IMR-90 (cell line): ENCODE measurements around the gene CLDN4. TPM values are rescaled to one million over a fixed set of nuclear protein-coding genes. Genes with fewer than 3 reads are reported as not detected.

Experiments
- ATAC-seq: fragments of 200-7000 bp; cut with Tn5 transposase; 2 replicates; pipeline ENCODE4 v1.9.1; 2020; ENCODE audit warnings: low read depth, mild to moderate bottlenecking, moderate library complexity
- BruUV-seq: library from RNA; stranded (reverse); fragments of 400-500 nt; replicated peaks from 2 replicates; lab custom pipeline; 2021; lab: Mats Ljungman, UMichigan
- CTCF ChIA-PET: fragments of 300-600 bp; formaldehyde crosslinking; extraction: SDS; loops from one replicate; lab custom pipeline; 2021; ENCODE audit warnings: antibody characterized with exemption; lab: Yijun Ruan, JAX
- POLR2A ChIA-PET: fragments of 300-600 bp; sonication (Branson Sonifier 250); formaldehyde crosslinking; loops from one replicate; lab custom pipeline; 2022; ENCODE audit warnings: antibody characterized with exemption; ENCODE audit not compliant: unreplicated experiment; lab: Charles Lee
- DNase-seq: peaks from one replicate; pipeline ENCODE4 v3.0.0; 2013
- H2AFZ ChIP-seq: replicated peaks from 2 replicates; pipeline ENCODE3; 2013; ENCODE audit warnings: low read length, mild to moderate bottlenecking; ENCODE audit not compliant: poor library complexity
- H2AK5ac ChIP-seq: 2 replicates; pipeline ENCODE4 v1.6.1; 2013; ENCODE audit warnings: low read depth, low read length, inconsistent platforms
- H2AK9ac ChIP-seq: replicated peaks from 2 replicates; pipeline ENCODE3; 2013; ENCODE audit warnings: mild to moderate bottlenecking, low read depth, low read length, moderate library complexity; ENCODE audit not compliant: poor library complexity
- H2BK120ac ChIP-seq: 2 replicates; pipeline ENCODE4 v1.6.1; 2013; ENCODE audit warnings: low read depth, low read length, inconsistent platforms
- H2BK15ac ChIP-seq: 3 replicates; pipeline ENCODE4 v1.6.1; 2013; ENCODE audit warnings: low read depth, low read length, inconsistent platforms
- H2BK20ac ChIP-seq: 2 replicates; pipeline ENCODE4 v1.6.1; 2013; ENCODE audit warnings: low read depth, mild to moderate bottlenecking, inconsistent platforms, low read length, moderate library complexity
- H2BK5ac ChIP-seq: 2 replicates; pipeline ENCODE4 v1.6.1; 2013; ENCODE audit warnings: mild to moderate bottlenecking, low read depth, low read length, inconsistent platforms; ENCODE audit not compliant: poor library complexity, severe bottlenecking
- H3K14ac ChIP-seq: replicated peaks from 2 replicates; pipeline ENCODE4 v1.6.1; 2013; ENCODE audit warnings: low read depth, low read length, inconsistent platforms
- H3K18ac ChIP-seq: 2 replicates; pipeline ENCODE4 v1.6.1; 2013; ENCODE audit warnings: low read depth, low read length, control low read depth
- H3K23ac ChIP-seq: 2 replicates; pipeline ENCODE4 v1.6.1; 2013; ENCODE audit warnings: low read depth, low read length, inconsistent platforms
- H3K27ac ChIP-seq: 2 replicates; pipeline ENCODE4 v1.5.1; 2013; ENCODE audit warnings: mild to moderate bottlenecking, control low read depth, low read length; ENCODE audit not compliant: insufficient read depth
- H3K27me3 ChIP-seq: 2 replicates; pipeline ENCODE4 v1.6.1; 2013; ENCODE audit warnings: low read length; ENCODE audit not compliant: control insufficient read depth, insufficient read depth
- H3K36me3 ChIP-seq: 2 replicates; pipeline ENCODE4 v1.6.1; 2013; ENCODE audit warnings: low read length, mixed read lengths; ENCODE audit not compliant: control insufficient read depth, insufficient read depth
- H3K4ac ChIP-seq: 2 replicates; pipeline ENCODE4 v1.6.1; 2013; ENCODE audit warnings: low read depth, low read length, inconsistent platforms
- H3K4me1 ChIP-seq: 2 replicates; pipeline ENCODE4 v1.6.1; 2013; ENCODE audit warnings: low read length, mixed read lengths; ENCODE audit not compliant: control insufficient read depth, insufficient read depth
- H3K4me2 ChIP-seq: 2 replicates; pipeline ENCODE4 v1.6.1; 2013; ENCODE audit warnings: low read depth, mild to moderate bottlenecking, control low read depth, low read length, moderate library complexity
- H3K4me3 ChIP-seq: 2 replicates; pipeline ENCODE4 v1.5.1; 2013; ENCODE audit warnings: low read depth, mild to moderate bottlenecking, control low read depth, low read length, moderate library complexity; ENCODE audit not compliant: insufficient read depth
- H3K56ac ChIP-seq: 2 replicates; pipeline ENCODE4 v1.6.1; 2013; ENCODE audit warnings: low read length, inconsistent platforms; ENCODE audit not compliant: insufficient read depth; ENCODE audit errors: extremely low read depth
- H3K79me1 ChIP-seq, 2 experiments: 2 replicates each; pipeline ENCODE4 v1.6.1; 2013; ENCODE audit warnings: low read length in 2 of 2, inconsistent platforms in 1 of 2, low read depth in 1 of 2
- H3K9ac ChIP-seq: 2 replicates; pipeline ENCODE4 v1.6.1; 2013; ENCODE audit warnings: low read depth, low read length, control low read depth
- H3K9me1 ChIP-seq: 2 replicates; pipeline ENCODE4 v1.6.1; 2013; ENCODE audit warnings: low read length, inconsistent platforms; ENCODE audit not compliant: insufficient read depth
- H3K9me3 ChIP-seq: 2 replicates; pipeline ENCODE4 v1.6.1; 2013; ENCODE audit warnings: low read length; ENCODE audit not compliant: control insufficient read depth, insufficient read depth
- H4K20me1 ChIP-seq: 2 replicates; pipeline ENCODE4 v1.6.1; 2013; ENCODE audit warnings: low read length, inconsistent platforms; ENCODE audit not compliant: insufficient read depth
- H4K5ac ChIP-seq: 2 replicates; pipeline ENCODE4 v1.6.1; 2013; ENCODE audit warnings: mild to moderate bottlenecking, low read depth, low read length, control low read depth
- H4K8ac ChIP-seq, 2 experiments: 2 replicates each; pipeline ENCODE4 v1.6.1; 2013; ENCODE audit warnings: low read depth in 2 of 2, low read length in 2 of 2, control low read depth in 1 of 2, inconsistent platforms in 1 of 2
- H4K91ac ChIP-seq: 2 replicates; pipeline ENCODE4 v1.6.1; 2013; ENCODE audit warnings: low read depth, low read length, inconsistent platforms; ENCODE audit not compliant: insufficient read depth
- BHLHE40 ChIP-seq: fragments of 150-350 bp; IDR thresholded peaks from 2 replicates; pipeline ENCODE4 v1.6.1; 2016; ENCODE audit warnings: mild to moderate bottlenecking, low read depth, low read length
- CEBPB ChIP-seq: IDR thresholded peaks from 2 replicates; pipeline ENCODE4 v1.6.1; 2012; ENCODE audit warnings: low read depth, low read length, improper control_type of control experiment
- CHD1 ChIP-seq: IDR thresholded peaks from 2 replicates; pipeline ENCODE4 v1.6.1; 2012; ENCODE audit warnings: low read depth, low read length, improper control_type of control experiment
- FOS ChIP-seq: fragments of 150-350 bp; IDR thresholded peaks from 2 replicates; pipeline ENCODE4 v1.6.1; 2016; ENCODE audit warnings: low read depth, low read length
- MAFK ChIP-seq: IDR thresholded peaks from 2 replicates; pipeline ENCODE4 v1.6.1; 2012; ENCODE audit warnings: low read depth, low read length, improper control_type of control experiment
- MAZ ChIP-seq: IDR thresholded peaks from 2 replicates; pipeline ENCODE4 v1.6.1; 2012; ENCODE audit warnings: low read depth, mild to moderate bottlenecking, low read length, improper control_type of control experiment, moderate library complexity, borderline replicate concordance
- MXI1 ChIP-seq: IDR thresholded peaks from 2 replicates; pipeline ENCODE4 v1.6.1; 2012; ENCODE audit warnings: low read depth, mild to moderate bottlenecking, low read length, moderate library complexity, borderline replicate concordance
- NFE2L2 ChIP-seq: fragments of 150-350 bp; IDR thresholded peaks from 2 replicates; pipeline ENCODE4 v1.6.1; 2016; ENCODE audit warnings: low read depth, mild to moderate bottlenecking, low read length
- POLR2A ChIP-seq: IDR thresholded peaks from 2 replicates; pipeline ENCODE4 v1.6.1; 2012; ENCODE audit warnings: mild to moderate bottlenecking, low read depth, low read length
- RAD21 ChIP-seq: IDR thresholded peaks from 2 replicates; pipeline ENCODE4 v1.6.1; 2012; ENCODE audit warnings: low read length, improper control_type of control experiment
- RFX5 ChIP-seq: IDR thresholded peaks from 2 replicates; pipeline ENCODE4 v1.8.0; 2012; ENCODE audit warnings: low read depth, mild to moderate bottlenecking, low read length, moderate library complexity
- SMC3 ChIP-seq: fragments of 150-350 bp; IDR thresholded peaks from 2 replicates; pipeline ENCODE4 v1.6.1; 2016; ENCODE audit warnings: low read depth, mild to moderate bottlenecking, antibody characterized with exemption, low read length, moderate library complexity
- WGBS, 2 experiments: methylation state at CpG; one replicate each; pipeline versions ENCODE4 v1.1.5 to v1.1.7; 2013; ENCODE audit warnings: missing lambda C conversion rate in 2 of 2; ENCODE audit not compliant: insufficient read length in 1 of 2; ENCODE audit errors: extremely low coverage in 2 of 2; 5-methylcytosine and 5-hydroxymethylcytosine counted together
- dilution Hi-C: fragments of 300-500 bp; cut with HindIII; formaldehyde crosslinking; loops from one replicate; pipeline ENCODE4 v1.14.3; 2018; ENCODE audit warnings: low sequenced_read_pairs; ENCODE audit not compliant: unreplicated experiment
- in situ Hi-C: fragments of 300-500 bp; cut with MboI; formaldehyde crosslinking; loops from 3 replicates; pipeline ENCODE4 v1.14.3; 2019; ENCODE audit warnings: low sequenced_read_pairs, inconsistent platforms, mixed read lengths
- intact Hi-C: fragments of 100-400 bp; cut with micrococcal nuclease; formaldehyde crosslinking; loops from 2 replicates; pipeline ENCODE4 v1.10.0; 2022
- polyA plus RNA-seq, 3 experiments: library from polyadenylated mRNA; depleted of rRNA; stranded (reverse); fragments of >200 nt; gene quantifications; 2 replicates each; pipeline ENCODE4 v1.2.3, GENCODE V29; 2012; ENCODE audit warnings: low replicate concordance in 1 of 3
- total RNA-seq: library from RNA; depleted of rRNA; stranded (reverse); fragments of >200 nt; gene quantifications from 2 replicates; pipeline ENCODE4 v1.2.3, GENCODE V29; 2012
- TF ChIP-seq, protein P1 (sequence below): conservative IDR thresholded peaks from 2 replicates; pipeline ENCODE4 v1.5.1; 2012; ENCODE audit warnings: mild to moderate bottlenecking, low read depth, low read length, improper control_type of control experiment
- TF ChIP-seq, protein P2 (sequence below): fragments of 150-350 bp; IDR thresholded peaks from 2 replicates; pipeline ENCODE4 v1.6.1; 2017; ENCODE audit warnings: mild to moderate bottlenecking, antibody characterized with exemption, low read length, low read depth
- TF ChIP-seq, protein P3 (sequence below): fragments of 150-350 bp; IDR thresholded peaks from 2 replicates; pipeline ENCODE4 v1.6.1; 2016; ENCODE audit warnings: low read depth, mild to moderate bottlenecking, low read length, moderate library complexity, borderline replicate concordance

CLDN4 gene
- total and polyA plus RNA-seq, 2 of the 4 experiments (the other 2 are of a cell fraction): 2.9 to 4.4 TPM

DNA sequence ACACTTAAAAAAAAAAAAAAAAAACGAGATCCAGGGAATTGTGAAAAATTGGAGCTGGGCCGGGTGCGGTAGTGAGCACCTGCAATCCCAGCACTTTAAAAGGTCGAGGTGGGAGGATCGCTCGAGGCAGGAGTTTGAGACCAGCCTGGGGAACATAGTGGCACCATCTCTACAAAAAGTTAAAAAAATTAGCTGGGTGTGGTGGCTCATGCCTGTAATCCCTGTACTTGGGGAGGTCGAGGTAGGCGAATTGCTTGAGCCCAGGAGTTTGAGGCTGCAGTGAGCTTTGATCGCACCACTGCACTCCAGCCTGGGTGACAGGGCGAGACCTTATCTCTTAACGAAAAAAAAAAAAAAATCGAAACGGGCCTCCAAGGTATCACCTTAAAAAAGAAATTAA is 2.0 kb downstream of the CLDN4 start:
- no peak overlapping the region for H3K27ac ChIP-seq
- H3K23ac ChIP-seq: no peak overlapping the region
- no peak overlapping the region for H3K18ac ChIP-seq
- no peak overlapping the region for H2BK20ac ChIP-seq
- no peak overlapping the region for H2BK120ac ChIP-seq
- no peak overlapping the region for H4K8ac ChIP-seq
- no peak overlapping the region for H3K9ac ChIP-seq
- H2BK15ac ChIP-seq: no peak overlapping the region
- no peaks in the 10 kb centered on the region for H3K9me3 ChIP-seq
- H3K79me1 ChIP-seq: peaks cover 0 to 11% of the 10 kb centered on the region in 2 experiments; a peak in 1 of 4 replicates
- H3K14ac ChIP-seq: no peak overlapping the region
- POLR2A ChIA-PET: no interaction called here
- H4K20me1 ChIP-seq: no peaks in the 10 kb centered on the region
- no peak overlapping the region for H3K4me2 ChIP-seq
- CTCF ChIA-PET: no interaction called here
- H3K4me1 ChIP-seq: peaks cover 11% of the 10 kb centered on the region
- no peak for ATAC-seq
- peaks cover 31% of the 10 kb centered on the region for H3K9me1 ChIP-seq
- no peak for DNase-seq
- WGBS, 2 experiments: 92% methylated on average over 4 of the region's 13 CpGs; no CpG with 5 or more reads in 1 of the 2 experiments
- no peak overlapping the region for H4K91ac ChIP-seq
- H2AK5ac ChIP-seq: peak overlapping the region; percentile 28; the same call in 1 of the 2 replicates
- H3K56ac ChIP-seq: no peak overlapping the region
- intact Hi-C loops: no loop called here
- in situ Hi-C loops: no loop called here
- H2BK5ac ChIP-seq: no peak overlapping the region
- dilution Hi-C loops: no loop called here
- no peak overlapping the region for H2AFZ ChIP-seq
- H3K4ac ChIP-seq: no peak overlapping the region
- no peaks in the 10 kb centered on the region for H3K36me3 ChIP-seq
- H2AK9ac ChIP-seq: no peak overlapping the region
- no peaks in the 10 kb centered on the region for H3K27me3 ChIP-seq
- no peak overlapping the region for H3K4me3 ChIP-seq
- no peak overlapping the region for H4K5ac ChIP-seq
- TF ChIP-seq, protein P1, sequence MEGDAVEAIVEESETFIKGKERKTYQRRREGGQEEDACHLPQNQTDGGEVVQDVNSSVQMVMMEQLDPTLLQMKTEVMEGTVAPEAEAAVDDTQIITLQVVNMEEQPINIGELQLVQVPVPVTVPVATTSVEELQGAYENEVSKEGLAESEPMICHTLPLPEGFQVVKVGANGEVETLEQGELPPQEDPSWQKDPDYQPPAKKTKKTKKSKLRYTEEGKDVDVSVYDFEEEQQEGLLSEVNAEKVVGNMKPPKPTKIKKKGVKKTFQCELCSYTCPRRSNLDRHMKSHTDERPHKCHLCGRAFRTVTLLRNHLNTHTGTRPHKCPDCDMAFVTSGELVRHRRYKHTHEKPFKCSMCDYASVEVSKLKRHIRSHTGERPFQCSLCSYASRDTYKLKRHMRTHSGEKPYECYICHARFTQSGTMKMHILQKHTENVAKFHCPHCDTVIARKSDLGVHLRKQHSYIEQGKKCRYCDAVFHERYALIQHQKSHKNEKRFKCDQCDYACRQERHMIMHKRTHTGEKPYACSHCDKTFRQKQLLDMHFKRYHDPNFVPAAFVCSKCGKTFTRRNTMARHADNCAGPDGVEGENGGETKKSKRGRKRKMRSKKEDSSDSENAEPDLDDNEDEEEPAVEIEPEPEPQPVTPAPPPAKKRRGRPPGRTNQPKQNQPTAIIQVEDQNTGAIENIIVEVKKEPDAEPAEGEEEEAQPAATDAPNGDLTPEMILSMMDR: no peak
- no peak for TF ChIP-seq MAFK
- TF ChIP-seq BHLHE40: no peak
- TF ChIP-seq, protein P2, sequence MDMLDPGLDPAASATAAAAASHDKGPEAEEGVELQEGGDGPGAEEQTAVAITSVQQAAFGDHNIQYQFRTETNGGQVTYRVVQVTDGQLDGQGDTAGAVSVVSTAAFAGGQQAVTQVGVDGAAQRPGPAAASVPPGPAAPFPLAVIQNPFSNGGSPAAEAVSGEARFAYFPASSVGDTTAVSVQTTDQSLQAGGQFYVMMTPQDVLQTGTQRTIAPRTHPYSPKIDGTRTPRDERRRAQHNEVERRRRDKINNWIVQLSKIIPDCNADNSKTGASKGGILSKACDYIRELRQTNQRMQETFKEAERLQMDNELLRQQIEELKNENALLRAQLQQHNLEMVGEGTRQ: no peak
- no peak for TF ChIP-seq CEBPB
- no peak for TF ChIP-seq MAZ
- no peak for TF ChIP-seq FOS
- TF ChIP-seq POLR2A: no peak
- TF ChIP-seq, protein P3, sequence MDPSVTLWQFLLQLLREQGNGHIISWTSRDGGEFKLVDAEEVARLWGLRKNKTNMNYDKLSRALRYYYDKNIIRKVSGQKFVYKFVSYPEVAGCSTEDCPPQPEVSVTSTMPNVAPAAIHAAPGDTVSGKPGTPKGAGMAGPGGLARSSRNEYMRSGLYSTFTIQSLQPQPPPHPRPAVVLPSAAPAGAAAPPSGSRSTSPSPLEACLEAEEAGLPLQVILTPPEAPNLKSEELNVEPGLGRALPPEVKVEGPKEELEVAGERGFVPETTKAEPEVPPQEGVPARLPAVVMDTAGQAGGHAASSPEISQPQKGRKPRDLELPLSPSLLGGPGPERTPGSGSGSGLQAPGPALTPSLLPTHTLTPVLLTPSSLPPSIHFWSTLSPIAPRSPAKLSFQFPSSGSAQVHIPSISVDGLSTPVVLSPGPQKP: no peak
- TF ChIP-seq CHD1: no peak
- TF ChIP-seq SMC3: no peak
- TF ChIP-seq RAD21: no peak
- no peak for TF ChIP-seq MXI1
- TF ChIP-seq NFE2L2: no peak
- no peak for TF ChIP-seq RFX5
- no TSS peak for BruUV-seq
